T47D (cell line): Measurements from ENCODE around the gene SLC39A13.

Source experiments
- DNase-seq, 2 experiments: peaks; one replicate each; pipeline versions ENCODE4 v3.0.0 to v3.0.0-alpha.2; 2011 to 2012; ENCODE audit warnings: low read depth in 1 of 2, low spot score in 1 of 2
- JUND ChIP-seq: IDR thresholded peaks from 2 replicates; pipeline ENCODE4 v1.6.1; 2012; ENCODE audit warnings: low read depth
- in situ Hi-C: cut with HindIII; loops from 2 replicates; pipeline ENCODE4 v1.10.0; 2016; ENCODE audit warnings: low sequenced_read_pairs, low pct_unique_long_range_greater_than_20kb

SLC39A13 gene

DNA sequence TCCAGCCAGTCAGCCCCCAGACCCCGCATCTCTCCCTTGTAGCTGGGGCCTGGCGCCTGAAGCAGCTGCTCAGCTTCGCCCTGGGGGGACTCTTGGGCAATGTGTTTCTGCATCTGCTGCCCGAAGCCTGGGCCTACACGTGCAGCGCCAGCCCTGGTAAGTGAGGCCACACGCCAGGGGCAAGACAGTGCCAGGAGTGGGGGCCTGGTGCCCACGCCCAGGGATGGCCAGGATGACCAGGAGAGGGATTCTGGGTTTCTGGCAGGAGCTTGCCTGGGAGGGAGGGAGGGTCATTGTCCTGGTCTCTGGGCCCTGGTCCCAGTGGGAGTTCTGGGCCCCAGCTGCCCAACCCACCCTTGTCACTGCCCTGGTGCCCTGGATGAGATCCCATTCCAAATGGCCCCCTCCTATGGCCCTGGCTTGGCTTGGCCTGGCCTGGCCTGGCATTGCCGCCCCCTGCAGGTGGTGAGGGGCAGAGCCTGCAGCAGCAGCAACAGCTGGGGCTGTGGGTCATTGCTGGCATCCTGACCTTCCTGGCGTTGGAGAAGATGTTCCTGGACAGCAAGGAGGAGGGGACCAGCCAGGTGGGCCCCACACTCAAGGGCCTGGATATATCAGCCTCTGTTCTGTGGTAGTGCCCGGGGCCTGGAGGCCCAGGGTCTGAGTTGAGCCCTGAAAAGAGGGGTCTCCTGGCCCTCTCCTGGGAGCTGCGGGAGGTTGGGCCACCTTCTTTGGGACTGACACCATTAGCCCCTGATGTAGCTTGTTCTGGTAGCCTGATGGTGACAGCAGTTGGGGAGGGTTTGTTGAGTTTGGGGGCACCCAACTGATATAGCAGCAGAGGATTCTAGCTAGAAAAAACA is 3.7 kb downstream of the SLC39A13 start:
- in situ Hi-C loops: no loop called here
- DNase-seq: peak; percentile 70 to 76
- no peak for TF ChIP-seq JUND

DNA sequence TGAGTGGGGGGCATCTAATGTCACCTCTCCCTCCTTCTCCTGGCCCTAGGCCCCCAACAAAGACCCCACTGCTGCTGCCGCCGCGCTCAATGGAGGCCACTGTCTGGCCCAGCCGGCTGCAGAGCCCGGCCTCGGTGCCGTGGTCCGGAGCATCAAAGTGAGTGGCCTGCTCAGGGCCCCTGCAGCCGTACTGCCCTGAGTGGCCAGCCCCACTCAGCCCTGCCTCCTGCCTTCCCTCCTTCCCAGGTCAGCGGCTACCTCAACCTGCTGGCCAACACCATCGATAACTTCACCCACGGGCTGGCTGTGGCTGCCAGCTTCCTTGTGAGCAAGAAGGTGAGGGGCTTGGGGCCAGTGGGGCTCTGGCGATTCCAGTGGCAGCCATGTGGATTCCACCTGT is 5.0 kb downstream of the SLC39A13 start:
- TF ChIP-seq JUND: no peak
- DNase-seq: no peak
- in situ Hi-C loops: no loop called here

DNA sequence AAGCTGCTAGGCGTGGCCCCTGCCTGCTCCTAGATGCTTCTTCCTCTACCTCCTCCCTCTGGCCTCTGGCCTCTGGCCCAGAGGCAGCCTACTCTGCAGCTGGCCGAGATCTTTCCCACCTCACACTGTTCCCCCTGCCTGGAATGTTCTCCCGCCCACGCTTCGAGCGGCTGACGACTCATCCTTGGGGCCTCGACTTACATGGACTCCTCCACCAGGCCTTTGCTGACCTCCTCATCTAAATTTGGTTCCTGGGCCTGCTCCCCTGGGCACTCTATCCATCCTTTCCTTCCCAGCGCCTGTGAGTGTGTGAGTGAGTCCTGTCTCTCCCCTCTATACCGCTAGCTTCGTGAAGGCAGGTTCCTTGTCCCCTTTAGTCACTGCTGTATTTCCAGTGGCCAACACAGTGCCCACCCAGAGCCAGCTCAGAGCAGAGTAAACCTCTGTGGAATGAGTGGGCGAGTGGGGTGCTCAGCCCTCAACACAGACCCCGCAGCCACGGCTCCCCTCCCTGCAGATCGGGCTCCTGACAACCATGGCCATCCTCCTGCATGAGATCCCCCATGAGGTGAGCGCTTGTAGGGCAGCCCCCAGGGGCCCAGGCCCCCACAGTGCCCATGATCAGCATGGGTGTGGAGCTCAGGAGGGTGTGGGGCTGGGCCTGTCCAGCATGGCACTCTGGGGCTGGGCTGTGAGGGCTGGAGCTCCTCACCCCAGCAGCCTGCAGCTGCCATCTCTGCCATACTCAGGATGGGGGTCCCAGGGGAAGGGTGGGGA is 5.7 kb downstream of the SLC39A13 start:
- TF ChIP-seq JUND: no peak
- DNase-seq: no peak
- in situ Hi-C loops: no loop called here

DNA sequence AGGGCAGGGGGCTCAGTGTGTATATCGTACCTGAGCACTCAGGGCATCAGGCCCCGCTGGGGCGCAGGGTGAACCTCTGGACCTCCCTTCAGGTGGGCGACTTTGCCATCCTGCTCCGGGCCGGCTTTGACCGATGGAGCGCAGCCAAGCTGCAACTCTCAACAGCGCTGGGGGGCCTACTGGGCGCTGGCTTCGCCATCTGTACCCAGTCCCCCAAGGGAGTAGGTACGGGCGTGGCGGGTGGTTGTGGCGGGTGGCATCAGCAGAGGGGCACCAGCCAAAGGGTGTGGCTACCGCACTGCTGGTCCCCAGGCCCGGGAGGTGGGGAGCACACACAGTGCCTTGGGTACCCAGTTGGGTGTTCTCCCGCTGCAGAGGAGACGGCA is 6.3 kb downstream of the SLC39A13 start:
- in situ Hi-C loops: no loop called here
- no peak for DNase-seq
- TF ChIP-seq JUND: no peak

DNA sequence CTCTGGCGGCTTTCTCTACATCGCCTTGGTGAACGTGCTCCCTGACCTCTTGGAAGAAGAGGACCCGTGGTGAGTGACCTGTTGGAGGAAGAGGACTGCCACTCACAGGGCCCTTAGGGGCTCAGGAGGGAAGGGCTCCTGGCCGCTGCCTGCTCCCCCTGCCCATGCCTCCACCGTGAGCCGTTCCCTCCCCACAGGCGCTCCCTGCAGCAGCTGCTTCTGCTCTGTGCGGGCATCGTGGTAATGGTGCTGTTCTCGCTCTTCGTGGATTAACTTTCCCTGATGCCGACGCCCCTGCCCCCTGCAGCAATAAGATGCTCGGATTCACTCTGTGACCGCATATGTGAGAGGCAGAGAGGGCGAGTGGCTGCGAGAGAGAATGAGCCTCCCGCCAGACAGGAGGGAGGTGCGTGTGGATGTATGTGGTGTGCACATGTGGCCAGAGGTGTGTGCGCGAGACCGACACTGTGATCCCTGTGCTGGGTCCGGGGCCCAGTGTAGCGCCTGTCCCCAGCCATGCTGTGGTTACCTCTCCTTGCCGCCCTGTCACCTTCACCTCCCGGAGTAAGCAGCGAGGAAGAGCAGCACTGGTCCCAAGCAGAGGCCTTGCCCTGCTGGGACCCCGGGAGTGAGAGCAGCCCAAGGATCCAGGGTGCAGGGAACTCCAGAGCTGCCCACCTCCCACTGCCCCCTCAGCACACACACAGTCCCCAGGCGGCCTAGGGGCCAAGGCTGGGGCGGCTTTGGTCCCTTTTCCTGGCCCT is 6.9 kb downstream of the SLC39A13 start:
- DNase-seq: no peak
- TF ChIP-seq JUND: no peak
- in situ Hi-C loops: no loop called here

DNA sequence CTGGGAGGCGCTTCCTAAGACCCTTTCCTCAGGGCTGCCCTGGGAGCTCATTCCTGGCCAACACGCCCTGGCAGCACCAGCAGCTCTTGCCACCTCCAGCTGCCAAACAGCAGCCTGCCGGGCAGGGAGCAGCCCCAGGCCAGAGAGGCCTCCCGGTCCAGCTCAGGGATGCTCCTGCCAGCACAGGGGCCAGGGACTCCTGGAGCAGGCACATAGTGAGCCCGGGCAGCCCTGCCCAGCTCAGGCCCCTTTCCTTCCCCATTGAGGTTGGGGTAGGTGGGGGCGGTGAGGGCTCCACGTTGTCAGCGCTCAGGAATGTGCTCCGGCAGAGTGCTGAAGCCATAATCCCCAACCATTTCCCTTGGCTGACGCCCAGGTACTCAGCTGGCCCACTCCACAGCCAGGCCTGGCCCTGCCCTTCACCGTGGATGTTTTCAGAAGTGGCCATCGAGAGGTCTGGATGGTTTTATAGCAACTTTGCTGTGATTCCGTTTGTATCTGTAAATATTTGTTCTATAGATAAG is 7.6 kb downstream of the SLC39A13 start:
- no peak for TF ChIP-seq JUND
- in situ Hi-C loops: no loop called here
- peak; percentile 80 to 84 for DNase-seq

DNA sequence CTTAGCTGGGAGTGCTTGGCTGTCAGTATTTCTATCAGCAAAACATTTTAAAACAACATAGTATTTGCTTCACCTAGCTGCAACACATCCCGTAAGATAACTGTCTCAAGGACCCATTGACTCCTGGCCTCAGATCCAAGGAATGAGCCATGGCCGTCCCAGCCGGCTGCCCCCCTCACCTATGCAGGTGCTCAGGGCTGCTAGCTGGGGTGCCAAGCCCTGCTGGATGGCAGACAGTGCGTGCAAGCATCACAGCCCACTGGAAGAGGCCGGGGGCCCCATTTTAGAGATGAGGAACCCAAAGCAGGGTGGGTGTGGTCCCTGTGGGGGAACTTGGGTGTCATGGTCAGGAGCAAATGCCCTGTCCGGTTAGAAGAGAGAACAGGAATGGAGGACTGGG is 9.3 kb downstream of the SLC39A13 start:
- no peak for DNase-seq
- no peak for TF ChIP-seq JUND
- in situ Hi-C loops: no loop called here

DNA sequence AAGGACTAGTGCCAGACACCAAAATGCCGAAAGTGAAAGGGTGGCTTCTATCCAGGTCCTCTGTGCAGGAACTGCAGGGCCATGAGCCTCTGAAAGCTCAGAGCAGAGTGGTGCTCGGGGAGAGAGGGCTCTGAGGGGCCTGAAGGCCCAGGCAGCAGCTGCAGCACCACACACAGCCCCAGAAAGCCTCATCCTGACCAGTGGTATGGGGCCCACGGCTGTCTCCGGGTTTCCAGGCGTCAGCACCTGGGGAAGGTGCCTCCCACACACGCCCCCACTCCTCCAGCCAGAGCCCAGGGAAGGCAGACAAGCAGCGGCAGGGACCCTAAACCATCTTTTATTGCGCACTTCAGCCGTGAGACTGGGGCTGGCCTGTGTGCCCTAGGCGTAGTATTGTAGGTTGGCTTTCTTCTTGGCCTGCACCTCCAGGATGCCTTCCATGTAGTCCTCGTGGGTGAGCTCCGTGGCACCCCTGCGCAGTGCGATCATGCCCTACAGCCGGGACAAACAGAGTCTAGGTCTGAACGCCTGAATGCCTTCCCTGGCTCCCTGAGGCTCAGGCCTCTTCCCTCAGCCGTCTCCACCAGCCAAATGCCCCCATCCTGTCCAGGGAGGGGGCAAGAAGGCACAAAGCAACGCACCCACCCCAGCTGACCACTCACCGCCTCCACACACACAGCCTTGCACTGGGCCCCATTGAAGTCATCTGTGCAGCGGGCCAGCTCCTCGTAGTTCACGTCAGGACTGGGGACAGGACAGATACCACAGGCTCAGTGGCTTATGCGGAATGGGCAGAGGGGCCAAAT is 10.3 kb downstream of the SLC39A13 start:
- TF ChIP-seq JUND: no peak
- in situ Hi-C loops: no loop called here
- no peak for DNase-seq

DNA sequence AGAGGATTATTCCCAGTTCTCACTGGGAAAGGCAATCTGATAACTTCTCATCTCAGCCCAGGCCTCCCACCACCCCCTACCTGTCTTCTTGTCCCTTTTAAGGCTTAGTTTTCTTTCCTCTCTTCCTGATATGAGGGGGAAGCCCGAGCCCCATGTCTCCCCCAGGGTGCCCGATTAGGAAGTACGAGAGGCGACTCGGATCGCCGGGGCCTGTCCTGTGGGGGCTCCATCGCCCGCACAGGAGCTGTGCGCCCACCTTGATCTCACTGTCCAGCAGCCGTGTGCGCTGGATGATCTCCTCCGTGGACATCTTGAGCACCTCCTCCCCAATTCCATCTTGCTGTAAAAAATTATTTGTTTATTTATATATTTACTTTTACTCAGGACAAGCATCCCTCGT is 17.2 kb downstream of the SLC39A13 start:
- TF ChIP-seq JUND: no peak
- in situ Hi-C loops: no loop called here
- no peak for DNase-seq

DNA sequence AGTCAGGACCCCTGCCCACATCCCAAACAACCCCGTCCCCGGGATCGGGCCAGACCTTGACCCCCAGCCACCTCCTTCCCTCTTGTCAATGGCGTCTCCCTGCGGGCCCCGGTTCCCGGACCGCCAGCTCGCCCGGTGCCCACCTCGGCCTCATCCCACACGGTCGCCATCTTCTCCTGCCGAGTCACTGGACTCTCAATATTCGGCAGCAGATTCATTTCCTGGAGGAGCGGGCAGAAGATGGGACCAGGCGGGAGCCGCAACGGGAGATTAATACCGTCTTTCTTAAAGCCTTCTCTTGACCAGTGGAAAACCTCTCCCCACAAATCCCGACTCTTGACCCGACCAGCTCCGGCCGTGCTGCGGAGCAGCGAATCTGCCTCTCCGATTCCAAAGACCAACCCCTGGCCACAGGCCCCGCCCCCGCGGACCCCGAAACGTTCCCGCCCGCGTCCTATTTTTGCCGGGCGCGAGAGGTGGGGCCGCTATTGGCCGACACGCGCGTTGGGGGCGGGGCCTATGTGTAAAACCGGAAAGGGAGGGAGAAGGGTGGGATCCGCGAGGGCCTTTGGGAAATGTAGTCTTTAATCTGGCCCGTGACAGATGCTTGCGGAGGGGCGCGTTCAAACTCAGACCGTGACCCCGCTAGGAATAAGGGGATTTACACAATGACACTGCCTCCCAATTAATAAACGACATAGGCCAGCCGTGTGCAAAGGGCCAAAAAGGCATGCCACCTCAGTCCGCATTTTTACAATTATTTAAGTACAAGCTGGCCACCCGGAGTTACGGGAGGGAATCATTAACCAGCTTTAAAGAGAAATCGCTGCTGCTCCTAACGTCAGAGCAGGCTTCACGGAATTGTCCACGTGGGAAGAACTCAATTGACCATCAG is 17.9 kb downstream of the SLC39A13 start, which contains the start of gene PSMC3:
Gene PSMC3 (minus strand): TSS at position 378 of the 895 bp plus-strand sequence. CDS start 160 bp downstream, at position 218.
- in situ Hi-C loops: no loop called here

DNA sequence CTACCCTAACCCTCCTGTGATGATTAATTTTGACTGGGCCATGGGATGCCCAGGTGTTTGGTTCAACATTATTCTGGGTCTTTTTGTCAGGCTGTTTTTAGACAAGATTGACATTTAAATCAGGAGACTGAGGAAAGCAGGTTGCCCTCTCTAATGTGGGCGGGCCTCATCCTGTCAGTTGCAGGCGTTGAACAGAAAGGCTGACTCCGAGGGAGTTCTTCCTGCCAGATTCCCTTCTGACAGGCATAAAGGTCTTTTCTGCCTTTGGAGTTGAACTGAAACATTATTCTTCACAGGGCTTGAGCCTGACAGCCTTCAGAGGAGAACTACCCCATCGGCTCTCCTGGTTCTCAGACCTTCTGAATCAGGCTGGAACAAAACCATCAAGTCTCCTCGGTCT is 22.1 kb downstream of the SLC39A13 start:
- TF ChIP-seq JUND: no peak
- in situ Hi-C loops: no loop called here
- no peak for DNase-seq

More for the DNA sequence above, 17.9 kb downstream of the SLC39A13 start, which contains the start of gene PSMC3:
- TF ChIP-seq JUND: no peak
- DNase-seq: peak; percentile 86 to 99
